ENCODE results near the gene AP2A1.

The AP2A1 gene

GRCh38 chr19:49774969-49775368 lies 8.2 kb downstream of the AP2A1 start:
- H3K79me1 ChIP-seq (replicated peaks; ENCODE audit: low read length, poor library complexity, severe bottlenecking), result peaks cover 37% of the 10 kb centered on the region
- H2AFZ ChIP-seq (ENCODE audit: low read depth, low read length), result no peak overlapping the region
- H2BK120ac ChIP-seq (ENCODE audit: low read depth, low read length), result no peak overlapping the region
- no peak overlapping the region for H2AK5ac ChIP-seq (ENCODE audit: low read length, severe bottlenecking)
- H4K91ac ChIP-seq (ENCODE audit: low read length), result no peak overlapping the region
- H3K4ac ChIP-seq (ENCODE audit: low read depth in 1 of 2, low read length in 2 of 2), result no peak overlapping the region
- no peak overlapping the region for H3K23ac ChIP-seq (ENCODE audit: low read length in 2 of 2)
- H3K4me1 ChIP-seq (ENCODE audit: control insufficient read depth, insufficient read depth, low read depth, low read length), result peaks cover 4% of the 10 kb centered on the region
- no peak overlapping the region for H3K9ac ChIP-seq (ENCODE audit: low read length)
- H3K9me3 ChIP-seq (ENCODE audit: control insufficient read depth, low read length), result no peaks in the 10 kb centered on the region
- H3K27me3 ChIP-seq (ENCODE audit: control insufficient read depth in 1 of 2, insufficient read depth in 1 of 2, low read length in 2 of 2), result no peaks in the 10 kb centered on the region
- 96% methylated on average over 7 of the region's 8 CpGs for WGBS
- H2BK15ac ChIP-seq (ENCODE audit: low read depth, poor library complexity, severe bottlenecking), result no peak overlapping the region
- H4K8ac ChIP-seq (ENCODE audit: low read length), result no peak overlapping the region
- no peak overlapping the region for H3K14ac ChIP-seq (ENCODE audit: low read length in 2 of 2)
- no peak for DNase-seq
- H3K27ac ChIP-seq (ENCODE audit: low read length, poor library complexity, severe bottlenecking), result no peak overlapping the region
- no peak overlapping the region for H3K4me3 ChIP-seq (ENCODE audit: insufficient read depth in 1 of 2, low read depth in 1 of 2, low read length in 2 of 2)
- H3K18ac ChIP-seq (ENCODE audit: low read depth in 1 of 2, low read length in 2 of 2), result no peak overlapping the region
- H2BK5ac ChIP-seq (ENCODE audit: low read depth, low read length, poor library complexity, severe bottlenecking), result no peak overlapping the region
- H3K36me3 ChIP-seq (ENCODE audit: control insufficient read depth in 1 of 2, insufficient read depth in 2 of 2, low read depth in 1 of 2, low read length in 2 of 2), result peaks cover 37 to 46% of the 10 kb centered on the region in 2 experiments
- H3K4me2 ChIP-seq (ENCODE audit: low read length, poor library complexity, severe bottlenecking), result no peak overlapping the region
- H2BK12ac ChIP-seq (ENCODE audit: low read length in 2 of 2), result no peak overlapping the region

- peaks cover 2% of the 10 kb centered on the region for H3K4me1 ChIP-seq (ENCODE audit: control insufficient read depth, insufficient read depth, low read depth, low read length)
- H3K27me3 ChIP-seq (ENCODE audit: control insufficient read depth in 1 of 2, insufficient read depth in 1 of 2, low read length in 2 of 2), result no peaks in the 10 kb centered on the region
- H2BK5ac ChIP-seq (ENCODE audit: low read depth, low read length, poor library complexity, severe bottlenecking), result no peak overlapping the region
- H3K4me2 ChIP-seq (ENCODE audit: low read length, poor library complexity, severe bottlenecking), result no peak overlapping the region
- H2BK15ac ChIP-seq (ENCODE audit: low read depth, poor library complexity, severe bottlenecking), result no peak overlapping the region
- peak overlapping the region; percentile 22 for H4K8ac ChIP-seq (ENCODE audit: low read length)
- no peak overlapping the region for H2AFZ ChIP-seq (ENCODE audit: low read depth, low read length)
- H3K18ac ChIP-seq (ENCODE audit: low read depth in 1 of 2, low read length in 2 of 2), result no peak overlapping the region
- H3K23ac ChIP-seq (ENCODE audit: low read length in 2 of 2), result no peak overlapping the region
- H3K4ac ChIP-seq (ENCODE audit: low read depth in 1 of 2, low read length in 2 of 2), result no peak overlapping the region
- no peak overlapping the region for H3K4me3 ChIP-seq (ENCODE audit: insufficient read depth in 1 of 2, low read depth in 1 of 2, low read length in 2 of 2)
- no peak overlapping the region for H2BK12ac ChIP-seq (ENCODE audit: low read length in 2 of 2)
- H3K9ac ChIP-seq (ENCODE audit: low read length), result no peak overlapping the region
- peak overlapping the region; percentile 41 for H4K91ac ChIP-seq (ENCODE audit: low read length)
- no peaks in the 10 kb centered on the region for H3K9me3 ChIP-seq (ENCODE audit: control insufficient read depth, low read length)
- H3K27ac ChIP-seq (ENCODE audit: low read length, poor library complexity, severe bottlenecking), result no peak overlapping the region
- peaks cover 33 to 48% of the 10 kb centered on the region in 2 experiments for H3K36me3 ChIP-seq (ENCODE audit: control insufficient read depth in 1 of 2, insufficient read depth in 2 of 2, low read depth in 1 of 2, low read length in 2 of 2)
- no peak for DNase-seq
- WGBS, result 95% methylated on average over 20 of the region's 20 CpGs
- no peak overlapping the region for H3K14ac ChIP-seq (ENCODE audit: low read length in 2 of 2)
- no peak overlapping the region for H2BK120ac ChIP-seq (ENCODE audit: low read depth, low read length)
- H3K79me1 ChIP-seq (replicated peaks; ENCODE audit: low read length, poor library complexity, severe bottlenecking), result peaks cover 40% of the 10 kb centered on the region
- no peak overlapping the region for H2AK5ac ChIP-seq (ENCODE audit: low read length, severe bottlenecking)
Measured at GRCh38 chr19:49775742-49776370, 9.1 kb downstream of the AP2A1 start.

GRCh38 chr19:49776371-49776764 lies 9.6 kb downstream of the AP2A1 start:
- Histone ChIP-seq H3K9ac (ENCODE audit: low read length) (no peak overlapping the region), H3K27ac (ENCODE audit: low read length, poor library complexity, severe bottlenecking) (no peak overlapping the region), H3K27me3 (ENCODE audit: control insufficient read depth in 1 of 2, insufficient read depth in 1 of 2, low read length in 2 of 2) (no peaks in the 10 kb centered on the region), H2BK5ac (ENCODE audit: low read depth, low read length, poor library complexity, severe bottlenecking) (no peak overlapping the region), H2AK5ac (ENCODE audit: low read length, severe bottlenecking) (no peak overlapping the region), H2BK12ac (ENCODE audit: low read length in 2 of 2) (no peak overlapping the region), H3K14ac (ENCODE audit: low read length in 2 of 2) (no peak overlapping the region), H3K4me1 (ENCODE audit: control insufficient read depth, insufficient read depth, low read depth, low read length) (peaks cover 2% of the 10 kb centered on the region), H2BK120ac (ENCODE audit: low read depth, low read length) (no peak overlapping the region), H2AFZ (ENCODE audit: low read depth, low read length) (no peak overlapping the region), H3K79me1 (replicated peaks; ENCODE audit: low read length, poor library complexity, severe bottlenecking) (peaks cover 43% of the 10 kb centered on the region), H3K4ac (ENCODE audit: low read depth in 1 of 2, low read length in 2 of 2) (no peak overlapping the region), H3K9me3 (ENCODE audit: control insufficient read depth, low read length) (no peaks in the 10 kb centered on the region), H4K91ac (ENCODE audit: low read length) (no peak overlapping the region), H4K8ac (ENCODE audit: low read length) (no peak overlapping the region), H3K4me3 (ENCODE audit: insufficient read depth in 1 of 2, low read depth in 1 of 2, low read length in 2 of 2) (no peak overlapping the region), H2BK15ac (ENCODE audit: low read depth, poor library complexity, severe bottlenecking) (no peak overlapping the region), H3K36me3 (ENCODE audit: control insufficient read depth in 1 of 2, insufficient read depth in 2 of 2, low read depth in 1 of 2, low read length in 2 of 2) (peaks cover 35 to 53% of the 10 kb centered on the region in 2 experiments), H3K4me2 (ENCODE audit: low read length, poor library complexity, severe bottlenecking) (no peak overlapping the region), H3K23ac (ENCODE audit: low read length in 2 of 2) (no peak overlapping the region), H3K18ac (ENCODE audit: low read depth in 1 of 2, low read length in 2 of 2) (no peak overlapping the region)
- no peak for DNase-seq
- WGBS, result 93% methylated on average over 6 of the region's 6 CpGs

DNA sequence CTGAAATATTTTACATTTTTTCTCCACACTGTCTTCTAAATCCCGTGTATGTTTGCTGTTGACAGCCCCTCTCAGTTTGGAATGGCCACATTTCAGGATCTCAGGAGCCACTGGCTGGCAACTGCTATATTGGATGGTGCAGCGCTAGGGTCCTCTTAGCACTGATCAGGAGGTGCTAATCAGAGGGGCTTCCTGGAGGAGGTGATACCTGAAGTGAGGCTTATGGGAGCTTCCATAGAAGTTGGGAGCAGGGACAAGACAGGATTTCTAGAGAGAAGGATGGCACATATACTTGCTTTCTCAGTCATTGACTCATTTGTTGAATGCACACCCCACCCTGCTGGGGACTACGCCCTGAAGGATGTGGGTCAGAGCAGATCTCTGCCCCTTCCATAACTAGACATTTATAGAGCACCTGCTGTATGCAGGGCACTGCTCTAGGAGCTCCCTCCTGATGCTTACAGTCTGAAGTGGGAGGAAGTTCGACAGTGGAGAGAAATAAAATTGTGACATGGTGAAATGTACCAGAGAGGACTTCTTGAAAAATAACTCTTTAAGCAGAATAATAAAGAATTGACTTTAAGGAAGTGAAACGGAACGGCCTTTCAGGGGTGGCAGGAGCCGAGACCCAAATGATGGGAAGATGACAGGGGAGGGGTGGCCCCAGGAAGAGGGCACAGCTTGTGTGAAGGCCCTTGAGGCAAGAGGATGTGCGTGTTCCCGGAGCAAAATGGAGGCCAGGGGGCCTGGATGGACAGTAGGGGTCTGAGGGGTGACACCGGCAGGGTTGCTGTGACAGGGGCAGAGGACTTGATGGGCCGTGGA lies 13.1 kb downstream of the AP2A1 start:
- H4K91ac ChIP-seq (ENCODE audit: low read length), result no peak overlapping the region
- no peak overlapping the region for H2BK12ac ChIP-seq (ENCODE audit: low read length in 2 of 2)
- H3K79me1 ChIP-seq (replicated peaks; ENCODE audit: low read length, poor library complexity, severe bottlenecking), result peaks cover 48% of the 10 kb centered on the region
- H3K9ac ChIP-seq (ENCODE audit: low read length), result no peak overlapping the region
- no peak overlapping the region for H4K8ac ChIP-seq (ENCODE audit: low read length)
- H3K36me3 ChIP-seq (ENCODE audit: control insufficient read depth in 1 of 2, insufficient read depth in 2 of 2, low read depth in 1 of 2, low read length in 2 of 2), result peaks cover 46 to 55% of the 10 kb centered on the region in 2 experiments
- no peak overlapping the region for H2BK120ac ChIP-seq (ENCODE audit: low read depth, low read length)
- no peaks in the 10 kb centered on the region for H3K27me3 ChIP-seq (ENCODE audit: control insufficient read depth in 1 of 2, insufficient read depth in 1 of 2, low read length in 2 of 2)
- H3K18ac ChIP-seq (ENCODE audit: low read depth in 1 of 2, low read length in 2 of 2), result no peak overlapping the region
- no peaks in the 10 kb centered on the region for H3K4me1 ChIP-seq (ENCODE audit: control insufficient read depth, insufficient read depth, low read depth, low read length)
- H3K14ac ChIP-seq (ENCODE audit: low read length in 2 of 2), result no peak overlapping the region
- H3K4me2 ChIP-seq (ENCODE audit: low read length, poor library complexity, severe bottlenecking), result no peak overlapping the region
- H3K23ac ChIP-seq (ENCODE audit: low read length in 2 of 2), result peak overlapping the region in 1 of 2 experiments; percentile 19
- 96% methylated on average over 11 of the region's 11 CpGs for WGBS
- no peak overlapping the region for H2AFZ ChIP-seq (ENCODE audit: low read depth, low read length)
- no peak overlapping the region for H3K27ac ChIP-seq (ENCODE audit: low read length, poor library complexity, severe bottlenecking)
- H2BK15ac ChIP-seq (ENCODE audit: low read depth, poor library complexity, severe bottlenecking), result no peak overlapping the region
- H2AK5ac ChIP-seq (ENCODE audit: low read length, severe bottlenecking), result no peak overlapping the region
- H3K9me3 ChIP-seq (ENCODE audit: control insufficient read depth, low read length), result no peaks in the 10 kb centered on the region
- no peak for DNase-seq
- no peak overlapping the region for H3K4ac ChIP-seq (ENCODE audit: low read depth in 1 of 2, low read length in 2 of 2)
- H3K4me3 ChIP-seq (ENCODE audit: insufficient read depth in 1 of 2, low read depth in 1 of 2, low read length in 2 of 2), result no peak overlapping the region
- H2BK5ac ChIP-seq (ENCODE audit: low read depth, low read length, poor library complexity, severe bottlenecking), result no peak overlapping the region

All from mesenchymal stem cell (in vitro differentiated cells and primary cell).